WTC11 (cell line): ENCODE measurements around the gene NBEA. TPM values are rescaled to one million over a fixed set of nuclear protein-coding genes. Genes with fewer than 3 reads are reported as not detected.

Source experiments
- ATAC-seq: fragments of 200-7000 bp; cut with Tn5 transposase; 2 replicates; pipeline ENCODE4 v1.10.0; 2021; ENCODE audit warnings: mild to moderate bottlenecking, moderate library complexity
- CTCF ChIA-PET: fragments of 300-600 bp; sonication (Branson Sonifier 250); formaldehyde crosslinking; loops from one replicate; lab custom pipeline; 2021; ENCODE audit warnings: antibody characterized with exemption; lab: Charles Lee
- POLR2A ChIA-PET: fragments of 350-600 bp; sonication (Branson Sonifier 250); formaldehyde crosslinking; loops from one replicate; lab custom pipeline; 2021; ENCODE audit warnings: antibody characterized with exemption; lab: Charles Lee
- DNase-seq: peaks from one replicate; pipeline ENCODE4 v3.0.0; 2021; ENCODE audit warnings: low spot score
- H3K27ac Mint-ChIP-seq: 2 replicates; pipeline ENCODE4 v1.8.0; 2021; ENCODE audit warnings: mixed read lengths
- H3K27me3 Mint-ChIP-seq: 2 replicates; pipeline ENCODE4 v1.8.0; 2021; ENCODE audit warnings: low read depth, mild to moderate bottlenecking, moderate library complexity, mixed read lengths
- H3K36me3 Mint-ChIP-seq: 2 replicates; pipeline ENCODE4 v1.8.0; 2021; ENCODE audit warnings: mixed read lengths
- H3K4me1 Mint-ChIP-seq: 2 replicates; pipeline ENCODE4 v1.8.0; 2022; ENCODE audit warnings: mixed read lengths
- H3K4me3 Mint-ChIP-seq: 2 replicates; pipeline ENCODE4 v1.8.0; 2021; ENCODE audit warnings: mild to moderate bottlenecking, moderate library complexity, mixed read lengths
- H3K9me3 Mint-ChIP-seq: 2 replicates; pipeline ENCODE4 v1.8.0; 2021; ENCODE audit warnings: mixed read lengths
- CBFB ChIP-seq: sonication (generic); formaldehyde crosslinking; IDR thresholded peaks from 2 replicates; pipeline ENCODE4 v1.8.1; 2022; ENCODE audit warnings: mild to moderate bottlenecking, low read depth, missing genetic modification reagents
- CDX4 ChIP-seq: fragments of 250-450 bp; sonication (Bioruptor Pico); IDR thresholded peaks from 2 replicates; pipeline ENCODE4 v1.9.0; 2021; ENCODE audit warnings: moderate library complexity, mild to moderate bottlenecking, inconsistent platforms, borderline replicate concordance
- E2F4 ChIP-seq: sonication (generic); formaldehyde crosslinking; IDR thresholded peaks from 2 replicates; pipeline ENCODE4 v1.8.1; 2022; ENCODE audit warnings: low read depth, mild to moderate bottlenecking, moderate library complexity, missing genetic modification reagents, borderline replicate concordance
- ETV6 ChIP-seq: sonication (generic); formaldehyde crosslinking; IDR thresholded peaks from 2 replicates; pipeline ENCODE4 v1.8.1; 2022; ENCODE audit warnings: mild to moderate bottlenecking, missing genetic modification reagents
- FOXJ3 ChIP-seq: sonication (generic); formaldehyde crosslinking; IDR thresholded peaks from 2 replicates; pipeline ENCODE4 v1.9.0; 2021; ENCODE audit warnings: missing genetic modification reagents, mild to moderate bottlenecking, borderline replicate concordance
- FOXK1 ChIP-seq: sonication (generic); formaldehyde crosslinking; IDR thresholded peaks from 2 replicates; pipeline ENCODE4 v1.8.0; 2022; ENCODE audit warnings: mild to moderate bottlenecking, moderate library complexity, missing genetic modification reagents
- GABPB1 ChIP-seq: sonication (generic); formaldehyde crosslinking; IDR thresholded peaks from 2 replicates; pipeline ENCODE4 v1.8.1; 2023; ENCODE audit warnings: mild to moderate bottlenecking, missing genetic modification reagents
- JUN ChIP-seq: sonication (generic); formaldehyde crosslinking; IDR thresholded peaks from 2 replicates; pipeline ENCODE4 v1.8.0; 2023; ENCODE audit warnings: mild to moderate bottlenecking, missing genetic modification reagents
- MLX ChIP-seq: sonication (generic); formaldehyde crosslinking; IDR thresholded peaks from 2 replicates; pipeline ENCODE4 v1.8.1; 2023; ENCODE audit warnings: mild to moderate bottlenecking, missing genetic modification reagents, moderate library complexity
- NFYB ChIP-seq: sonication (generic); formaldehyde crosslinking; conservative IDR thresholded peaks from 2 replicates; pipeline ENCODE4 v1.8.0; 2022; ENCODE audit warnings: low read depth, missing genetic modification reagents
- NR1H2 ChIP-seq: sonication (generic); formaldehyde crosslinking; IDR thresholded peaks from 2 replicates; pipeline ENCODE4 v1.9.0; 2021; ENCODE audit warnings: mild to moderate bottlenecking, moderate library complexity, missing genetic modification reagents
- OVOL2 ChIP-seq: fragments of 250-450 bp; sonication (Bioruptor Pico); IDR thresholded peaks from 2 replicates; pipeline ENCODE4 v1.9.0; 2021; ENCODE audit warnings: mild to moderate bottlenecking, borderline replicate concordance
- PRDM15 ChIP-seq: sonication (generic); formaldehyde crosslinking; IDR thresholded peaks from 2 replicates; pipeline ENCODE4 v1.8.0; 2022; ENCODE audit warnings: missing genetic modification reagents
- SMAD4 ChIP-seq: sonication (generic); formaldehyde crosslinking; IDR thresholded peaks from 2 replicates; pipeline ENCODE4 v1.8.0; 2022; ENCODE audit warnings: mild to moderate bottlenecking, missing genetic modification reagents
- SP1 ChIP-seq: sonication (generic); formaldehyde crosslinking; conservative IDR thresholded peaks from 2 replicates; pipeline ENCODE4 v1.8.1; 2022; ENCODE audit warnings: missing genetic modification reagents
- TCF7 ChIP-seq: sonication (generic); formaldehyde crosslinking; IDR thresholded peaks from 2 replicates; pipeline ENCODE4 v1.8.0; 2022; ENCODE audit warnings: mild to moderate bottlenecking, low read depth, missing genetic modification reagents, moderate library complexity
- USF1 ChIP-seq: sonication (generic); formaldehyde crosslinking; IDR thresholded peaks from 2 replicates; pipeline ENCODE4 v1.8.0; 2022; ENCODE audit warnings: mild to moderate bottlenecking, missing genetic modification reagents
- USF2 ChIP-seq: sonication (generic); formaldehyde crosslinking; IDR thresholded peaks from 2 replicates; pipeline ENCODE4 v1.8.1; 2023; ENCODE audit warnings: mild to moderate bottlenecking, missing genetic modification reagents, moderate library complexity
- ZBTB43 ChIP-seq: sonication (generic); formaldehyde crosslinking; IDR thresholded peaks from 2 replicates; pipeline ENCODE4 v1.8.1; 2023; ENCODE audit warnings: mild to moderate bottlenecking, missing genetic modification reagents
- ZMAT4 ChIP-seq: fragments of 250-450 bp; sonication (Bioruptor Pico); IDR thresholded peaks from 2 replicates; pipeline ENCODE4 v1.9.0; 2021; ENCODE audit warnings: mild to moderate bottlenecking
- ZNF512 ChIP-seq: sonication (generic); formaldehyde crosslinking; IDR thresholded peaks from 2 replicates; pipeline ENCODE4 v1.8.1; 2022; ENCODE audit warnings: missing genetic modification reagents, borderline replicate concordance
- total RNA-seq: library from RNA; stranded (reverse); gene quantifications from 3 replicates; pipeline ENCODE4 v1.2.3, GENCODE V29; 2021

The NBEA gene
- total RNA-seq, 1 experiment from 2014 or later, result 20.9 TPM

GRCh38 chr13:35216131-35216530, 274.1 kb downstream of the NBEA start:
- DNase-seq (no peak), ATAC-seq (no peak)
- ChIA-PET POLR2A (no interaction called here), CTCF (no interaction called here)
- no peak overlapping the region for H3K27ac Mint-ChIP-seq
- TF ChIP-seq ETV6 (CRISPR knock-in tag) (no peak), SP1 (CRISPR knock-in tag) (no peak), MLX (CRISPR knock-in tag) (no peak), USF1 (CRISPR knock-in tag) (no peak), NR1H2 (CRISPR knock-in tag) (no peak), SMAD4 (CRISPR knock-in tag) (no peak), GABPB1 (CRISPR knock-in tag) (no peak), TCF7 (CRISPR knock-in tag) (no peak), USF2 (CRISPR knock-in tag) (no peak), ZNF512 (CRISPR knock-in tag) (no peak)
- no peak overlapping the region for H3K4me3 Mint-ChIP-seq
- peaks cover 15% of the 10 kb centered on the region for H3K9me3 Mint-ChIP-seq
- no peaks in the 10 kb centered on the region for H3K27me3 Mint-ChIP-seq
- peaks cover 4% of the 10 kb centered on the region for H3K4me1 Mint-ChIP-seq
- peaks cover 24% of the 10 kb centered on the region for H3K36me3 Mint-ChIP-seq

GRCh38 chr13:35219021-35219420, 277.0 kb downstream of the NBEA start:
- no peak for DNase-seq
- 0 out of 2 replicates have a peak overlapping the region, but pooled peaks have one; percentile 78 for H3K27ac Mint-ChIP-seq
- H3K4me3 Mint-ChIP-seq, result no peak overlapping the region
- CTCF ChIA-PET, result no interaction called here
- peaks cover 10% of the 10 kb centered on the region for H3K4me1 Mint-ChIP-seq
- POLR2A ChIA-PET, result no interaction called here
- H3K27me3 Mint-ChIP-seq, result no peaks in the 10 kb centered on the region
- no peak for ATAC-seq
- peaks cover 26% of the 10 kb centered on the region for H3K36me3 Mint-ChIP-seq
- peaks cover 15% of the 10 kb centered on the region for H3K9me3 Mint-ChIP-seq
- TF ChIP-seq ZBTB43 (CRISPR knock-in tag) (no peak), NFYB (CRISPR knock-in tag) (no peak), FOXK1 (CRISPR knock-in tag) (no peak), E2F4 (CRISPR knock-in tag) (no peak), FOXJ3 (CRISPR knock-in tag) (no peak), ZMAT4 (CRISPR knock-in tag) (no peak), CBFB (CRISPR knock-in tag) (no peak), USF2 (CRISPR knock-in tag) (no peak), ZNF512 (CRISPR knock-in tag) (no peak), JUN (CRISPR knock-in tag) (no peak), PRDM15 (CRISPR knock-in tag) (no peak), CDX4 (CRISPR knock-in tag) (no peak), OVOL2 (CRISPR knock-in tag) (no peak)
